T-helper 22 cell (primary cell): ENCODE data around the gene CLCN1.

Experiments used
- DNase-seq: peaks from one replicate; pipeline ENCODE4 v3.0.0-alpha.2; 2020; ENCODE audit warnings: low read depth

The CLCN1 gene

GRCh38 chr7:143295870-143296269 is 20.0 kb upstream of the CLCN1 start:
- DNase-seq, result no peak

- no peak for DNase-seq
These were observed 19.2 kb upstream of the CLCN1 start for GRCh38 chr7:143296686-143297085.

DNA sequence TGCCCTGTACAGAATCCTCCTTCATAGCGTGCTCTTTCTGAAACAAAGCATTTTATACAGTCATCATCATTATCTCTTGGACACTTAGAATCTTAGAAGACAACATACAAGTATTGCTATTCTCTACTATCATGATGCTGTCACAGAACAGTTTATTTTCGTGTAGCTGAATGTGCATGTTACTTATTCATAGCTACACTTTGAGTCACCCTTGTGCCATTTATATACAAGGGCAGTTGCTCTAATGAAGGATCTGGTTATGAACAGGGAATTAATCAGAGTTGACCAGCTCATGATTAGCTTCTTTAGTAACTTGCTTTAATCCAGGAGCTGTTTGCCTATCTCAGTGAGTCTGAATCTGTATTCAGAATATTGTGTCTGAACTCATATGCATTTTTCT is 16.6 kb upstream of the CLCN1 start:
- DNase-seq, result no peak

DNA sequence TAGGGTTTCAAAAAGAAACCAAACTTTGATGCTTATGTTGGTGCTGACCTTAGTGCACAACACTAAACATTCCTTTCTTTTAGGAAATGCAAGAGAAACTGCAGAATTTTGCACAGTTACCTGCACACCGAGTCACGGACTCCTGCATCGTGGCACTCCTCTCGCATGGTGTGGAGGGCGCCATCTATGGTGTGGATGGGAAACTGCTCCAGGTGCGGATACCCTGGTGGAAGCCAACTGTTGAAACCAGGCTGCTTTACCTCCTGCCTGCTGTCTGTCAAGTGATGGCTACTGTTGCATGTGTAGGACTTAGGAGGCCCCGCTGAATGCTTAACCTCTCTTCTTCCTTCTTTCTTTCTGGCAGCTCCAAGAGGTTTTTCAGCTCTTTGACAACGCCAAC is 16.1 kb upstream of the CLCN1 start:
- peak; percentile 25 for DNase-seq

DNA sequence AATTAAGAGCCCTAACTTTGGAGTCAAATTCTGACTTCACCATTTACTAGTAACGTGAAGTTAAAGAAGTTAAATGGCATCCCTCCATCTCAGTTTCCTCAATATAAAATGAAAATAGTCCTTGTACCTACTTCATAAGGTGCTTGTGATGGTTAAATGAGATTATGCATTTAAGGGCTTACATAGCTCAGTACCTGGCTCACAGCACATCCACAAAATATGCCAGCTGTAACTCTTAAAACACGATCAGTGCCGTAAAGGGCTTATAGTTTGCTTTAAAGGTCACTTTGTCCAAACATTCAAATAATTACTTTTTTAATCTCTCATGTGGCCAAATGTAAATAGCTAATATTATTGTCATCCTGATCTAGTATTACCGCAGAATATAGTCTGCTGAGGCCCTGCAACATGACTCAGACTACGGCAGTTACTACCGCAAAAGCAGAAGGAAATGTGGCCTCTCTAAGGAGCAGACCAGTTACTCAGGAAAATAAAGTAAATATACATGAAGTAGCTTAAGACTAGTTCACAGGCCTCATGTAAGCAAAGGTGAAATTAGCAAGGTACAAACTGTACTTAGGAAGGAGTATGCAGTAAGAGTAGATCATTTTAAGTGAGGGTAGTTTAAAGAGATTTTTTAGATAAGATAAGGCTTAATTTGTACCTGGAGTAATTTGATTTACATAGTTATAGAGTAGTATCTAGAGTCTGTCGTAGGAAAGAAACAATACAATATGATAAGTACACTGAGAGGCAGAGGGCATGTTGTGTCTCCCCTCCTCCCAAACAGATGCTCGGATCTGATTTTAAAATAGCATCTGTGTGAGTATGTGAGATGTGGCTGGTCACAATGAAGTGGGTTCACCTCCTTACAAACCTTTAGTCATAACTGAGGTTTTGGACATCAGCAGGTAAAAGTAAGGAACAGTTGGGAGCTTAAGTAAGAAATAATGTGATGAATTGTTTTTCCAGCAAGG is 14.7 kb upstream of the CLCN1 start:
- no peak for DNase-seq

DNA sequence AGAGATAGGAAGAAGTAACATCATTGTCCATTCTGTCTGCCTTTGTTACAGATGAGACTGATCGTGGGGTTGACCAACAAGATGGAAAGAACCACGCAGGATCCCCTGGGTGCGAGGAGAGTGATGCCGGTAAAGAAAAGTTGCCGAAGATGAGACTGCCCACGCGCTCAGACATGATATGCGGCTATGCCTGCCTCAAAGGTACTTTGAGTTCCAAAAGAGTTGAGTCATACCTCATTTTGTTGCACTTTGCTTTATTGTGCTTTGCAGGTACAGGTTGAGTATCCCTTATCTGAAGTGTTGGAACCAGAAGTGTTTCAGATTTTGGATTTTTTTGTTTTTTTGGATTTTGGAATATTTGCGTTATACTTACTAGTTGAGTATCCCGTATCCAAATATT is 12.2 kb upstream of the CLCN1 start:
- DNase-seq, result no peak

DNA sequence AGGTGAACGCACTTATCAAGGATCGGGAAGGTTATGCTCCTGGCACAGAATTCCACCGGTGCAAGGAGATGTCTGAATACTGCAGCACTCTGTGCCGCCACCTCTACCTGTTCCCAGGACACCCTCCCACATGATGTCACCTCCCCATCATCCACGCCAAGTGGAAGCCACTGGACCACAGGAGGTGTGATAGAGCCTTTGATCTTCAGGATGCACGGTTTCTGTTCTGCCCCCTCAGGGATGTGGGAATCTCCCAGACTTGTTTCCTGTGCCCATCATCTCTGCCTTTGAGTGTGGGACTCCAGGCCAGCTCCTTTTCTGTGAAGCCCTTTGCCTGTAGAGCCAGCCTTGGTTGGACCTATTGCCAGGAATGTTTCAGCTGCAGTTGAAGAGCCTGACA is 11.0 kb upstream of the CLCN1 start:
- DNase-seq, result no peak

- DNase-seq, result peak; percentile 46
These were observed 10.4 kb upstream of the CLCN1 start for GRCh38 chr7:143305423-143306070.

DNA sequence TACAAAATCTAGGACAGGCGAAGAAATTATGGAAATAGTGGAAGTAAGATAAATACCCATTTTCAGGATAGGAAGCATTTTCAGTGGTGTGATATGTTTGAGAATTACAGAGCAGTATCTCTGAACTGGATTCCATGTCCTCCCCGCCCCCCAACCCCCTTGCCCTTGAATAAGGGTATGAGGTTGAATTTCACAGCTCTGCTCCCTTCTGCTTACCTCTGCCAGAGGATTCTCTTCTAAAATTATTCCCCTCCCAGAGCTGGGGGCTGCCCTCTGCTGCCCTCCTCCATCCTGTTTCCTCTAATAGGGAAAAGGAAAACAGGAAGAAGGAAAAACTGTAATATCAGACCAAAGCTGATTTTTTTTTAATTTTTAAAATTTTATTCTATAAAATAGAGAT is 7.3 kb upstream of the CLCN1 start:
- no peak for DNase-seq

DNA sequence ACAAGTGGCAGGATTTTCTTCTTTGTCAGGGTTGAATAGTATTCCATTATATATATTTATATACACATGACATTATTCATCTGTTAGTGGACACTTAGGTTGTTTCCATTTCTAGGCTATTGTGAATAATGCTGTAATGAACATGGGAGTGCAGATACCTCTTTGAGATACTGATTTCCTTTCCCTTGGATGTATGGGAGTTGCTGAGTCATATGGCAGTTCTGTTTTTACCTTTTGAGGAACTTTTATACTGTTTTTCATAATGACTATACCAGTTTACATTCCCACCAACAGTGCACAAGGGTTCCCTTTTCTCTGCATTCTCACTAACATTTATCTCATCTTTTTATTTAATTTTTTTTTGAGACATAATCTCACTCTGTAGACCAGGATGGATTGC is 1.8 kb upstream of the CLCN1 start:
- no peak for DNase-seq

- DNase-seq, result no peak
These were observed 581 bp downstream of the CLCN1 start for GRCh38 chr7:143316492-143316891.

DNA sequence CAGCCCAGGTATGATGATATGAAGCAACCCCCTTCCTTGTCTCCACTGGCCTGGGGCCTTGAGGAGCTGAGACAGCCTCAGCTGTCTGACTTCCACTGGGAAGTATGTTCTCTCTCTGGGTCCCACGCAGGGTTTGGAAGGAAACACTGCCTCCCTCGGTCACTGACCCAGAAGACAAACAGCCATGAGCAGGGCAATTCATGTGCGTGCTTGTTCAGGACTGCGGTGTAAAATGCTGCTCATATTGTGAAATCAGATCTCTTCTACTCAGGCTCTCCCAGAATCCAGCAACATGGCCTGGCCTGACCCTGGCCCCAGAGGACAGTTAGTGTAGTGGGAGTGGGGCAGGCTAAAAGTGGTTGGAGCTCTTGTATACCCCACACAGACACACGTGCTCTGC is 2.8 kb downstream of the CLCN1 start:
- DNase-seq, result no peak

- DNase-seq, result no peak
These were observed 4.7 kb downstream of the CLCN1 start for GRCh38 chr7:143320620-143321019.

DNA sequence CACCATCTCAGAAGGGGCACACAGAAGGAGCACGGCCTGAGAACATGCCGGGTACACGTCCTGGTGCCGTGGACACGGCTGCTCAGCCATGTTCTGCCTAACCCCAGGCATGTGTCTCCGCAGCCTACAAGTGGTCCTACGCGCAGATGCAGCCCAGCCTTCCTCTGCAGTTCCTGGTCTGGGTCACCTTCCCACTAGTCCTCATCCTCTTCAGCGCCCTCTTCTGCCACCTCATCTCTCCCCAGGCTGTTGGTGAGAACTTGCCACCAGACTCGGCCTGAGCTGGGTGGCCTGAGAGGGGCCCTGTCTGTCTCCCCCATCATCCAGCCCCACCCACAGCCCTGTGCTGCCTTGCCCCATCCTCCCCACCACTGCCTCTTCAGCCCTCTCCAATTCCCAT is 5.3 kb downstream of the CLCN1 start:
- no peak for DNase-seq

DNA sequence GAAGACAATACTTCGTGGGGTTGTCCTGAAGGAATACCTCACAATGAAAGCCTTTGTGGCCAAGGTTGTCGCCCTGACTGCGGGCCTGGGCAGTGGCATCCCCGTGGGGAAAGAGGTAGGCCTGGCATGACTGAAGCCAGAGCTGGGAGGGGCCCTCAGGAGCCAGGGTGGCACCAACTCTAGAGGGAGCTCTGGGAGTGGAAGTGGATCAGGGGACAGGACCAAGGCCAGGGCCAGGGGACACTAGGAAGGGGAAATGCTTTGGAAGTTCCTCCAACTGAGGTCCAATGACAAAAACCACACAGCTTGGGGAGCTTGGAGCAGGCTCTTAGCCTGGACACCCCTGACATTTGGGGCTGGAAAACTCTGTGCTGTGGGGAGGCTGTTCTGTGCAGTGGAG is 5.8 kb downstream of the CLCN1 start:
- no peak for DNase-seq

DNA sequence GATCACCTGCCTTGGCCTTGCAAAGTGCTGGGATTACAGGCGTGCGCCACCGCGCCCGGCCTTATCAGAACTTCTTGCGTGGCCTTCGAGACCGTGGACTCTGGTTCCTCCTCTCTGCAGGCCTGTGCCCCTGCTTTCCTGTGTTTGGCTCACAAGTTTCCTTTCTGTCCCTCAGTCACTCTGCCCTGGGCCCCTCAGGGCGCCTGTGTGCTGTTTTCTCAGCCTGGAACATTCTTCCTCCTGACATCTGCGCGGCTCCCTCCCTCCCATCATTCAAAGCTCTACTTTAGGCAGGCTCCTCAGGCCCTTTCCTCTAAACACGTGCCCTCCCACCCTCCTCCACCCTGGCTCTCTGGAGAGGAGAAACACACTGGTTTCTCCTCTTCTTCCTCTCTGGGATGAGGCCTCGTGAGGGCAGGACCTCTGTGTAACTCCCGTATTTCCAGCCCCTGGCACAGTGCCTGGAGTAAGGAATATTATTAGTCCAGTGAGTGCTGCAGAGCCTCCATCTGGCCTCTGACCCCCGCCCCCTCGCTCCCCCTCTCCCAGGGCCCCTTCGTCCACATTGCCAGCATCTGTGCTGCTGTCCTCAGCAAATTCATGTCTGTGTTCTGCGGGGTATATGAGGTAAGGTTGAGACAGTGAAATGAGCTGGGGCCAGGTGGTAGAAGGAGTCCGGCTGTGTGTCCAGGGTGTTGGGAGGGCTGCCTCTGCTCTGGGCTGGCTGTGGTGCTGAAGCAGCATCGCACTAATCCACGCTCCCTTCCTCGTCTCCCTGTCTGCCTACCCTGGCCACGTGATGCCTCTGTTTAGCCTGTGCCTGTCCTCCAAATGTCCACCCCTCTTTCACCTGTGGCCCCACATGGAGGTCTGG is 7.1 kb downstream of the CLCN1 start:
- DNase-seq, result no peak

GRCh38 chr7:143323653-143324052 is 7.7 kb downstream of the CLCN1 start:
- no peak for DNase-seq

GRCh38 chr7:143325240-143325639 is 9.3 kb downstream of the CLCN1 start:
- no peak for DNase-seq

DNA sequence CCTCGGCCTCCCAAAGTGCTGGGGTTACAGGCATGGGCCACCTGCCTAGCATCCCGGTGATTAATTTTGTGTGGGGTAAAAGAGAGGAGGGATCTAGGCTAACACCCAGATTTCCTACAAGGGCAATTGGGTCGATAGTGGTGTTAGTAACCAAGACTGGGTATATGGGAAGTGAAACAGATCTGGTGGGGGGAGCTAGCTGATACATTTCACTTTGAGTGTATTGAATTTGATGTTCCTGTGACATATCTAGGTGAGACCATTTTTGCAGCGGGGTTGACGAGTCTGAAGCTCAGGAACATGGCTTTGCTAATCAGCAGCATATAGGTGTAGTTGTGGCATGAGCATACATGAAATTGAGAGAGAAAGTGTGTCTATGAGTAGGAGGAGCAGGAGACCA is 12.0 kb downstream of the CLCN1 start:
- DNase-seq, result no peak

DNA sequence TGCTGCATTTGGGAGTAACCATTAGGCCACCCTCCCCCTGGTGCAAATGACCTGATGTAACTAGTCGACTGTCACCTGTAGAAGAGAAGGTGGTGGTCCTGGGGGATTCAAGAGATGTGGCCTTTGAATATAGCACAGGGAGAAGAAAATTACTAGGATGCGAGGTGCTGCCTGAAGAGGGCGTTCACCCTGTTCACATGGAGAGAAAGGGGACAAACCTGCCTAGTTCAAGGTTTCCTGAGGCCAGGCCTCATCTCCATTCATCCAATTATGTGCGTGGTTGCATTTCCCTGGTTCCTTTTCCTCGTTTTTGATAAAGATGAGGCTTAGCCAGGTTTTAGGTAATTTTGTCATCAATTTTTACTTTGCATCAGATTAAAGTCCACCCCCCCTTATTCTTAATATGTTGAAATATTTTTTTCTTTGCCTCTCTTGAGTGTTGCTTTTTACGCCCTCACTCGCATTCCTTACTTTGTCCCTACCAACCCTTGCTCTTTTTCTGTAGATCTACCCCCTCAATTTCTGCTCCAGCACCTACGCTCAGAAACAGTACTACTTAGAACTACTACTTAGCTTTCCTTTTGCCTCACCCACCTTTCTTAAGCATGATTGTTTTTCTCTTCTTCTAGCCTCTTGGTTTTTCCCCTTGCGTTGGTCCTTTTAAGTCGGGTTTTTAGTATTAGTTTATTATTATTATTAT is 13.7 kb downstream of the CLCN1 start:
- DNase-seq, result no peak

DNA sequence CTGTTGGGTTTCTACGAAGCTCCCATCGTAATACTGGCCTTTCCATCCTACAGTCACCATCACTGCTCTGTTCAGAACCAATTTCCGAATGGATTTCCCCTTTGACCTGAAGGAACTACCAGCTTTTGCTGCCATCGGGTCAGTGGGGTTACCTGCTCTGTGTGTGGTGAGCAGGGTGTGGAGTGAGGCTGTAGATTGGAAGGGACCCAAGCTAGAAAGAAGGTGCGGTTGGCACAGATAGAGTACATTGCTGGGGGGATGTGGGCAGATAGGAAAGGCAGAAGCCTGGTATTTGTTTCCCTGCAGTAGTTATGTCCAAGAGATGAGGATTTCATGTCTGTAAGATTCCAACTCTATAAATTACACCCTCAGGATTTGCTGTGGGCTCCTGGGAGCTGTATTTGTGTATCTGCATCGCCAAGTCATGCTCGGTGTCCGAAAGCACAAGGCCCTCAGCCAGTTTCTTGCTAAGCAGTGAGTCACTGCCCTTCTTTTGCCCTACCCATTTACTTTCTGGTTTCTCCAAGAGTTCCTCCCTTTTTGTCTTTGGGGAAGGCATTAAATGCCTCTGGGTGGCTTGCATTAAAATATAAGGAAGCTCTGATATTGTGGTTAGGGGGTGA is 15.4 kb downstream of the CLCN1 start:
- DNase-seq, result no peak
